ENCODE results near the gene DIP2B.
"Not testable (repeated sequence)": the region's sequence is repeated elsewhere in the genome, so short reads cannot be mapped to it uniquely, and the experiment has no call there.

DIP2B gene

GRCh38 chr12:50640321-50640939 is 135.6 kb downstream of the DIP2B start:
- DNase-seq, result no peak

- no peak for DNase-seq
These were observed 136.8 kb downstream of the DIP2B start for GRCh38 chr12:50641566-50641965.

GRCh38 chr12:50642035-50642451 is 137.3 kb downstream of the DIP2B start:
- no peak for DNase-seq

GRCh38 chr12:50642761-50643160 is 138.0 kb downstream of the DIP2B start:
- DNase-seq, result no peak

- no peak for DNase-seq
These were observed 142.2 kb downstream of the DIP2B start for GRCh38 chr12:50647031-50647430.

- no peak for DNase-seq
These were observed 142.7 kb downstream of the DIP2B start for GRCh38 chr12:50647479-50647878.

- DNase-seq, result no peak
These were observed 145.5 kb downstream of the DIP2B start for GRCh38 chr12:50650285-50650684.

- DNase-seq, result no peak
These were observed 150.7 kb downstream of the DIP2B start for GRCh38 chr12:50655374-50655921.

- no peak for DNase-seq
These were observed 154.5 kb downstream of the DIP2B start for GRCh38 chr12:50659260-50659659.

- DNase-seq, result no peak
These were observed 155.1 kb downstream of the DIP2B start for GRCh38 chr12:50659690-50660424.

GRCh38 chr12:50660425-50660822 is 155.6 kb downstream of the DIP2B start:
- no peak for DNase-seq

GRCh38 chr12:50661300-50662115 is 156.7 kb downstream of the DIP2B start:
- DNase-seq, result no peak

- no peak for DNase-seq
These were observed 157.3 kb downstream of the DIP2B start for GRCh38 chr12:50662116-50662510.

- no peak for DNase-seq
These were observed 160.4 kb downstream of the DIP2B start for GRCh38 chr12:50665170-50665569.

GRCh38 chr12:50665609-50666008 is 160.8 kb downstream of the DIP2B start:
- DNase-seq, result no peak

- DNase-seq, result no peak
These were observed 161.2 kb downstream of the DIP2B start for GRCh38 chr12:50666023-50666422.

GRCh38 chr12:50672158-50672557 is 167.4 kb downstream of the DIP2B start:
- no peak for DNase-seq

GRCh38 chr12:50676756-50677155 is 172.0 kb downstream of the DIP2B start:
- no peak for DNase-seq

- DNase-seq, result peak; percentile 65
These were observed 173.1 kb downstream of the DIP2B start for GRCh38 chr12:50677858-50678257.

- no peak for DNase-seq
These were observed 174.0 kb downstream of the DIP2B start for GRCh38 chr12:50678650-50679365.

- DNase-seq, result no peak
These were observed 174.8 kb downstream of the DIP2B start for GRCh38 chr12:50679612-50680011.

GRCh38 chr12:50681064-50681463 is 176.3 kb downstream of the DIP2B start:
- not testable (repeated sequence) for DNase-seq

GRCh38 chr12:50685641-50686040 is 180.9 kb downstream of the DIP2B start:
- DNase-seq, result no peak

All from right hindlimb (tissue), 1 donor.